H9 (cell line): ENCODE data around the gene ZNF335. TPM values are rescaled to one million over a fixed set of nuclear protein-coding genes. Genes with fewer than 3 reads are reported as not detected.

Experiments used
- DNase-seq: peaks from one replicate; pipeline ENCODE4 v3.0.0-alpha.2; 2017
- H2AFZ ChIP-seq: one replicate; pipeline ENCODE4 v1.6.1; 2013; ENCODE audit warnings: mild to moderate bottlenecking, low read length, control low read depth, moderate library complexity
- H2AK5ac ChIP-seq: 2 replicates; pipeline ENCODE4 v1.6.1; 2013; ENCODE audit warnings: low read length, control low read depth, mixed read lengths; ENCODE audit not compliant: insufficient read length
- H2BK120ac ChIP-seq: one replicate; pipeline ENCODE4 v1.6.1; 2013; ENCODE audit warnings: low read depth, mild to moderate bottlenecking, low read length, control low read depth, inconsistent platforms; ENCODE audit not compliant: poor library complexity, severe bottlenecking
- H2BK12ac ChIP-seq: 2 replicates; pipeline ENCODE4 v1.6.1; 2013; ENCODE audit warnings: low read length, control low read depth, mixed read lengths, low read depth; ENCODE audit not compliant: insufficient read length
- H2BK15ac ChIP-seq: 2 replicates; pipeline ENCODE4 v1.6.1; 2013; ENCODE audit warnings: low read depth, low read length, control low read depth
- H2BK20ac ChIP-seq: one replicate; pipeline ENCODE4 v1.6.1; 2013; ENCODE audit warnings: low read depth, mild to moderate bottlenecking, low read length, control low read depth, inconsistent platforms; ENCODE audit not compliant: poor library complexity, severe bottlenecking
- H2BK5ac ChIP-seq: 2 replicates; pipeline ENCODE4 v1.6.1; 2013; ENCODE audit warnings: low read length, control low read depth, mixed read lengths; ENCODE audit not compliant: insufficient read length
- H3K14ac ChIP-seq: 2 replicates; pipeline ENCODE4 v1.6.1; 2013; ENCODE audit warnings: low read length, control low read depth; ENCODE audit not compliant: insufficient read depth
- H3K18ac ChIP-seq: 2 replicates; pipeline ENCODE4 v1.6.1; 2013; ENCODE audit warnings: low read depth, mild to moderate bottlenecking, mixed read lengths, low read length, control low read depth; ENCODE audit not compliant: insufficient read length
- H3K23ac ChIP-seq: 2 replicates; pipeline ENCODE4 v1.6.1; 2013; ENCODE audit warnings: low read length, control low read depth, mixed read lengths, low read depth; ENCODE audit not compliant: insufficient read length
- H3K23me2 ChIP-seq: 2 replicates; pipeline ENCODE4 v1.6.1; 2013; ENCODE audit warnings: low read depth, mild to moderate bottlenecking, mixed read lengths, low read length, control low read depth; ENCODE audit not compliant: insufficient read length, poor library complexity, severe bottlenecking
- H3K27ac ChIP-seq: 2 replicates; pipeline ENCODE4 v1.5.1; 2013; ENCODE audit warnings: low read length, control low read depth, mixed read lengths, low read depth; ENCODE audit not compliant: insufficient read length
- H3K27me3 ChIP-seq: 2 replicates; pipeline ENCODE4 v1.6.1; 2013; ENCODE audit warnings: low read length, control low read depth, inconsistent platforms; ENCODE audit not compliant: insufficient read depth
- H3K4ac ChIP-seq: 2 replicates; pipeline ENCODE4 v1.6.1; 2013; ENCODE audit warnings: low read depth, mild to moderate bottlenecking, control low read depth, inconsistent platforms, low read length, moderate library complexity
- H3K4me1 ChIP-seq: 2 replicates; pipeline ENCODE4 v1.6.1; 2013; ENCODE audit warnings: low read length, control low read depth, inconsistent platforms; ENCODE audit not compliant: insufficient read depth
- H3K4me2 ChIP-seq: 2 replicates; pipeline ENCODE4 v1.6.1; 2013; ENCODE audit warnings: low read length, control low read depth, mixed read lengths; ENCODE audit not compliant: insufficient read length, insufficient read depth
- H3K56ac ChIP-seq: 2 replicates; pipeline ENCODE4 v1.6.1; 2013; ENCODE audit warnings: low read depth, mild to moderate bottlenecking, mixed read lengths, low read length, control low read depth; ENCODE audit not compliant: insufficient read length
- H3K79me1 ChIP-seq: 2 replicates; pipeline ENCODE4 v1.6.1; 2013; ENCODE audit warnings: low read depth, mild to moderate bottlenecking, moderate library complexity, low read length, control low read depth, inconsistent platforms; ENCODE audit not compliant: insufficient read depth, poor library complexity, severe bottlenecking
- H3K79me2 ChIP-seq: 2 replicates; pipeline ENCODE4 v1.6.1; 2013; ENCODE audit warnings: low read length, control low read depth, inconsistent platforms; ENCODE audit not compliant: insufficient read depth
- H3K9ac ChIP-seq: 2 replicates; pipeline ENCODE4 v1.6.1; 2013; ENCODE audit warnings: low read length, control low read depth, mixed read lengths; ENCODE audit not compliant: insufficient read length; ENCODE audit errors: extremely low read depth
- H3K9me3 ChIP-seq: one replicate; pipeline ENCODE4 v1.6.1; 2013; ENCODE audit warnings: low read depth, low read length, inconsistent platforms; ENCODE audit not compliant: control insufficient read depth
- H3T11ph ChIP-seq: one replicate; pipeline ENCODE4 v1.6.1; 2013; ENCODE audit warnings: mild to moderate bottlenecking, low read length, control low read depth, inconsistent platforms
- H4K20me1 ChIP-seq: one replicate; pipeline ENCODE4 v1.6.1; 2013; ENCODE audit not compliant: control insufficient read depth, insufficient read length, insufficient read depth
- H4K5ac ChIP-seq: 2 replicates; pipeline ENCODE4 v1.6.1; 2013; ENCODE audit warnings: low read depth, mild to moderate bottlenecking, mixed read lengths, low read length, control low read depth; ENCODE audit not compliant: insufficient read length
- H4K8ac ChIP-seq: replicated peaks from 2 replicates; pipeline ENCODE4 v1.6.1; 2013; ENCODE audit warnings: low read length, control low read depth, mixed read lengths, low read depth; ENCODE audit not compliant: insufficient read length
- H4K91ac ChIP-seq: 2 replicates; pipeline ENCODE4 v1.6.1; 2013; ENCODE audit warnings: low read depth, mild to moderate bottlenecking, moderate library complexity, mixed read lengths, low read length, control low read depth; ENCODE audit not compliant: insufficient read length
- H3K27ac Mint-ChIP-seq, 3 experiments: 2 replicates in 2 of 3; 3 replicates in 1 of 3; pipeline ENCODE4 v1.8.0; 2020 to 2021; ENCODE audit warnings: mixed read lengths in 3 of 3, mild to moderate bottlenecking in 1 of 3, moderate library complexity in 1 of 3
- H3K27me3 Mint-ChIP-seq: 2 replicates; pipeline ENCODE4 v1.8.0; 2021; ENCODE audit warnings: low read depth, mild to moderate bottlenecking, moderate library complexity, mixed read lengths
- H3K36me3 Mint-ChIP-seq, 3 experiments: 2 replicates in 2 of 3; 3 replicates in 1 of 3; pipeline ENCODE4 v1.8.0; 2020 to 2021; ENCODE audit warnings: low read depth in 3 of 3, mixed read lengths in 3 of 3; ENCODE audit not compliant: insufficient read depth in 1 of 3
- H3K4me1 Mint-ChIP-seq, 2 experiments: 2 replicates each; pipeline ENCODE4 v1.8.0; 2020; ENCODE audit warnings: mixed read lengths in 2 of 2
- H3K4me3 Mint-ChIP-seq, 2 experiments: 2 replicates in 1 of 2; 3 replicates in 1 of 2; pipeline ENCODE4 v1.8.0; 2020 to 2021; ENCODE audit warnings: mild to moderate bottlenecking in 2 of 2, mixed read lengths in 2 of 2, moderate library complexity in 1 of 2
- H3K9me3 Mint-ChIP-seq, 2 experiments: 2 replicates in 1 of 2; 3 replicates in 1 of 2; pipeline ENCODE4 v1.8.0; 2020; ENCODE audit warnings: mild to moderate bottlenecking in 2 of 2, mixed read lengths in 2 of 2, moderate library complexity in 1 of 2
- WGBS: extraction: QIAGEN DNeasy Blood & Tissue Kit; methylation state at CpG from one replicate; pipeline ENCODE4 v1.1.7; 2013; ENCODE audit warnings: missing lambda C conversion rate, low lambda C conversion rate, mixed read lengths; ENCODE audit not compliant: insufficient read length; ENCODE audit errors: extremely low coverage; 5-methylcytosine and 5-hydroxymethylcytosine counted together
- total RNA-seq: library from RNA; stranded (reverse); gene quantifications from 2 replicates; pipeline ENCODE4 v1.2.1, GENCODE V29; 2021
- TF ChIP-seq, protein P1 (sequence below): fragments of 200-600 bp; sonication (generic); conservative IDR thresholded peaks from 3 replicates; pipeline ENCODE4 v1.8.0; 2021; ENCODE audit warnings: antibody characterized with exemption, mild to moderate bottlenecking

Gene ZNF335
- total RNA-seq, 1 experiment from 2014 or later: 21.1 TPM

DNA sequence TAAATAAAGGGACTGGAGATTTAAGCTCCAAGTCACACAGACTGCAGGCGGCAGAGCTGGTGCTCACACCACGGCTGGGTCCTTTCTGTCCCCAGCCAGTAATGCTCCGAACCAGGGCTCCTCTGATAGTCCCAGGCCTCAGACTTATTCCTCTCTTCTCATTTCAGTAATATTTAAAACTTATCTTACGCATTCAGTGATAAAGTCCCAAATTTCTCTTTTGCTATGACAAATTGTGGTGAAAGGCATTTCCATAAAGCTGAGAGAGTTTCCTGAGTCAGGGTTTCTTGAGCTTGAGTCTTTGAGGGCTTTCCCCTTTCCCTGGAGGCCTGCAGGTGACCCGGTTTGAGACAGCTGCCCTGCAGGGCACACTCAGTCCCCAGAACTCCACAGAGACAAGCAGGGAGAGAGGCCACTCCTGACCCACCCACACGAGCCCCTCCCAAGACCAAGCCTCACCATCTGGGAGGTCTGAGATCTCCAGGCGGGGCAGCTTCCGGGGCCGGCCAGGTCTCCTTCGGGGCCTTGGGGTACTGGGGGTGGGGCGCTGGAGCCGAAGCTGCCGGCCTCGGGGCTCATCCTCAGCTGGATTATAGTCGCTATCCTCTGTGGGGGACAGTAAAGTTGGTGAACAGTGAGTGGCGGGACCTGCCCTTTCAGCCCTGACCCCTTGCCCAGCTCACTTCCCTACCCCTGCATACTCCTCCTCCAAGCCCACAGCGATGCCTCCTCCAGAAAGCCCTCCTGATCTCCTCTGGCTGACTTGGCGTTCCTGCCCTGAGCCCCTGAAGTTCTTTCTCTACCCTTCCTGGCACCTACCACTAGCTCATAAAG is 6.6 kb downstream of the ZNF335 start:
- Histone ChIP-seq H3K56ac (no peak overlapping the region), H3K4me1 (no peaks in the 10 kb centered on the region), H2AK5ac (no peak overlapping the region), H2AFZ (no peak overlapping the region), H3K14ac (no peak overlapping the region), H2BK20ac (no peak overlapping the region), H3K27ac (no peak overlapping the region), H3K9ac (no peak overlapping the region), H4K8ac (no peak overlapping the region), H3K27me3 (no peaks in the 10 kb centered on the region), H3K79me2 (no peaks in the 10 kb centered on the region), H4K91ac (no peak overlapping the region), H3K4ac (no peak overlapping the region), H4K5ac (no peak overlapping the region), H3K23ac (no peak overlapping the region), H3K79me1 (no peaks in the 10 kb centered on the region), H2BK12ac (no peak overlapping the region), H3K18ac (no peak overlapping the region), H3K4me2 (no peak overlapping the region), H3K9me3 (no peaks in the 10 kb centered on the region), H4K20me1 (no peaks in the 10 kb centered on the region), H3T11ph (no peak overlapping the region), H3K23me2 (peaks cover 2% of the 10 kb centered on the region), H2BK5ac (no peak overlapping the region), H2BK15ac (no peak overlapping the region), H2BK120ac (no peak overlapping the region)
- WGBS: no CpG with 5 or more reads among the region's 18 CpGs
- Mint-ChIP-seq H3K4me3 (no peak overlapping the region), H3K36me3 (peaks cover 12 to 62% (median 41%) of the 10 kb centered on the region in 3 experiments; a peak in 6 of 7 replicates), H3K27ac (peak overlapping the region in 1 of 3 experiments; percentile 82; a peak in 2 of 7 replicates), H3K9me3 (no peaks in the 10 kb centered on the region), H3K27me3 (no peaks in the 10 kb centered on the region), H3K4me1 (peaks cover 6% of the 10 kb centered on the region in 2 experiments)
- peak; percentile 14 for DNase-seq
- TF ChIP-seq, protein P1, sequence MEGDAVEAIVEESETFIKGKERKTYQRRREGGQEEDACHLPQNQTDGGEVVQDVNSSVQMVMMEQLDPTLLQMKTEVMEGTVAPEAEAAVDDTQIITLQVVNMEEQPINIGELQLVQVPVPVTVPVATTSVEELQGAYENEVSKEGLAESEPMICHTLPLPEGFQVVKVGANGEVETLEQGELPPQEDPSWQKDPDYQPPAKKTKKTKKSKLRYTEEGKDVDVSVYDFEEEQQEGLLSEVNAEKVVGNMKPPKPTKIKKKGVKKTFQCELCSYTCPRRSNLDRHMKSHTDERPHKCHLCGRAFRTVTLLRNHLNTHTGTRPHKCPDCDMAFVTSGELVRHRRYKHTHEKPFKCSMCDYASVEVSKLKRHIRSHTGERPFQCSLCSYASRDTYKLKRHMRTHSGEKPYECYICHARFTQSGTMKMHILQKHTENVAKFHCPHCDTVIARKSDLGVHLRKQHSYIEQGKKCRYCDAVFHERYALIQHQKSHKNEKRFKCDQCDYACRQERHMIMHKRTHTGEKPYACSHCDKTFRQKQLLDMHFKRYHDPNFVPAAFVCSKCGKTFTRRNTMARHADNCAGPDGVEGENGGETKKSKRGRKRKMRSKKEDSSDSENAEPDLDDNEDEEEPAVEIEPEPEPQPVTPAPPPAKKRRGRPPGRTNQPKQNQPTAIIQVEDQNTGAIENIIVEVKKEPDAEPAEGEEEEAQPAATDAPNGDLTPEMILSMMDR: no peak
